Neuronal stem cell (in vitro differentiated cells): ENCODE results near the gene VENTX.

ENCODE experiments used
- DNase-seq: peaks from one replicate; pipeline ENCODE4 v3.0.0-alpha.2; 2013; ENCODE audit warnings: low spot score
- H2AFZ ChIP-seq: one replicate; pipeline ENCODE4 v1.6.1; 2013; ENCODE audit warnings: mild to moderate bottlenecking, low read length, inconsistent platforms
- H2AK5ac ChIP-seq: 2 replicates; pipeline ENCODE4 v1.6.1; 2013; ENCODE audit warnings: low read depth, mild to moderate bottlenecking, inconsistent platforms, low read length, moderate library complexity, mixed read lengths
- H2BK120ac ChIP-seq: 2 replicates; pipeline ENCODE4 v1.6.1; 2013; ENCODE audit warnings: low read depth, mild to moderate bottlenecking, inconsistent platforms, low read length, moderate library complexity, mixed read lengths
- H2BK12ac ChIP-seq: one replicate; pipeline ENCODE4 v1.6.1; 2013; ENCODE audit warnings: low read length, inconsistent platforms
- H2BK15ac ChIP-seq: 2 replicates; pipeline ENCODE4 v1.6.1; 2013; ENCODE audit warnings: mild to moderate bottlenecking, low read length, inconsistent platforms, mixed read lengths
- H2BK5ac ChIP-seq: one replicate; pipeline ENCODE4 v1.6.1; 2013; ENCODE audit warnings: inconsistent platforms, mild to moderate bottlenecking, low read length, moderate library complexity
- H3K14ac ChIP-seq: one replicate; pipeline ENCODE4 v1.6.1; 2013; ENCODE audit warnings: low read length, inconsistent platforms
- H3K18ac ChIP-seq: 2 replicates; pipeline ENCODE4 v1.6.1; 2013; ENCODE audit warnings: low read length, inconsistent platforms
- H3K23ac ChIP-seq: 2 replicates; pipeline ENCODE4 v1.6.1; 2013; ENCODE audit warnings: low read depth, mild to moderate bottlenecking, mixed read lengths, low read length, inconsistent platforms; ENCODE audit not compliant: poor library complexity
- H3K27ac ChIP-seq: replicated peaks from 3 replicates; pipeline ENCODE4 v1.5.1; 2013; ENCODE audit warnings: low read length, inconsistent platforms
- H3K27me3 ChIP-seq, 3 experiments: 2 replicates each; pipeline ENCODE4 v1.6.1; 2013; ENCODE audit warnings: low read length in 3 of 3, mild to moderate bottlenecking in 2 of 3, inconsistent platforms in 1 of 3, low read depth in 1 of 3, mixed read lengths in 1 of 3, moderate library complexity in 1 of 3; ENCODE audit not compliant: control insufficient read depth in 3 of 3, insufficient read depth in 3 of 3
- H3K36me3 ChIP-seq, 2 donors: replicated peaks in 1 of 2; 2 replicates each; pipeline ENCODE4 v1.6.1; 2013; ENCODE audit warnings: low read length in 2 of 2; ENCODE audit not compliant: control insufficient read depth in 2 of 2, insufficient read depth in 2 of 2
- H3K4ac ChIP-seq: 2 replicates; pipeline ENCODE4 v1.6.1; 2013; ENCODE audit warnings: inconsistent platforms, mild to moderate bottlenecking, low read length, moderate library complexity
- H3K4me1 ChIP-seq, 2 donors: 1 replicate in 1 of 2; 2 replicates in 1 of 2; pipeline ENCODE4 v1.6.1; 2013; ENCODE audit warnings: low read length in 2 of 2, low read depth in 1 of 2; ENCODE audit not compliant: control insufficient read depth in 2 of 2, insufficient read depth in 1 of 2
- H3K4me2 ChIP-seq: one replicate; pipeline ENCODE4 v1.6.1; 2013; ENCODE audit warnings: mild to moderate bottlenecking, low read length, inconsistent platforms; ENCODE audit not compliant: insufficient read depth, poor library complexity, severe bottlenecking
- H3K4me3 ChIP-seq, 2 donors: 2 replicates each; pipeline ENCODE4 v1.5.1; 2013; ENCODE audit warnings: low read length in 2 of 2, mild to moderate bottlenecking in 2 of 2, inconsistent platforms in 1 of 2, moderate library complexity in 1 of 2
- H3K79me1 ChIP-seq: one replicate; pipeline ENCODE4 v1.6.1; 2013; ENCODE audit warnings: low read depth, mild to moderate bottlenecking, inconsistent platforms, low read length, moderate library complexity
- H3K9ac ChIP-seq: one replicate; pipeline ENCODE4 v1.6.1; 2013; ENCODE audit warnings: mild to moderate bottlenecking, low read depth, low read length, inconsistent platforms; ENCODE audit not compliant: poor library complexity
- H3K9me3 ChIP-seq, 2 donors: replicated peaks in 1 of 2; 2 replicates each; pipeline versions ENCODE3 to v1.6.1; 2013; ENCODE audit warnings: low read length in 2 of 2, mild to moderate bottlenecking in 2 of 2, inconsistent platforms in 1 of 2, low read depth in 1 of 2, mixed read lengths in 1 of 2, moderate library complexity in 1 of 2; ENCODE audit not compliant: control insufficient read depth in 2 of 2, insufficient read depth in 1 of 2
- H4K8ac ChIP-seq: one replicate; pipeline ENCODE4 v1.6.1; 2013; ENCODE audit warnings: low read depth, mild to moderate bottlenecking, inconsistent platforms, low read length, moderate library complexity
- H4K91ac ChIP-seq: one replicate; pipeline ENCODE4 v1.6.1; 2013; ENCODE audit warnings: low read length, low read depth, mild to moderate bottlenecking, inconsistent platforms; ENCODE audit not compliant: poor library complexity
- WGBS, 2 donors: extraction: QIAGEN DNeasy Blood & Tissue Kit; methylation state at CpG; one replicate each; pipeline ENCODE4 v1.1.7; 2013; ENCODE audit warnings: missing lambda C conversion rate in 2 of 2, mixed read lengths in 1 of 2; ENCODE audit not compliant: insufficient read length in 2 of 2, insufficient replicate concordance in 1 of 2; ENCODE audit errors: extremely low coverage in 2 of 2; 5-methylcytosine and 5-hydroxymethylcytosine counted together

VENTX gene

GRCh38 chr10:133283931-133284330 lies 46.3 kb downstream of the VENTX start:
- H2AFZ ChIP-seq = no peak overlapping the region
- H3K4me1 ChIP-seq = no peaks in the 10 kb centered on the region
- no peak overlapping the region for H3K18ac ChIP-seq
- WGBS, 2 donors = no CpG with 5 or more reads among the region's 24 CpGs
- no peak overlapping the region for H2BK12ac ChIP-seq
- peak overlapping the region in 1 of 2 donors; percentile 53 for H3K4me3 ChIP-seq
- no peak overlapping the region for H3K9ac ChIP-seq
- no peak overlapping the region for H3K27ac ChIP-seq
- no peak overlapping the region for H4K91ac ChIP-seq
- H3K9me3 ChIP-seq = no peaks in the 10 kb centered on the region
- no peak overlapping the region for H2BK15ac ChIP-seq
- H3K4me2 ChIP-seq = no peak overlapping the region
- no peak overlapping the region for H3K14ac ChIP-seq
- no peak overlapping the region for H2AK5ac ChIP-seq
- no peak for DNase-seq
- H3K4ac ChIP-seq = no peak overlapping the region
- H3K36me3 ChIP-seq = peaks cover 46 to 93% of the 10 kb centered on the region in 2 donors
- no peak overlapping the region for H4K8ac ChIP-seq
- no peak overlapping the region for H2BK120ac ChIP-seq
- H3K23ac ChIP-seq = no peak overlapping the region
- H2BK5ac ChIP-seq = no peak overlapping the region
- peaks cover 10% of the 10 kb centered on the region for H3K79me1 ChIP-seq
- H3K27me3 ChIP-seq = no peaks in the 10 kb centered on the region

- peak overlapping the region; percentile 44 for H3K9ac ChIP-seq
- no peaks in the 10 kb centered on the region for H3K4me1 ChIP-seq
- no peak overlapping the region for H2BK12ac ChIP-seq
- no peaks in the 10 kb centered on the region for H3K9me3 ChIP-seq
- H4K91ac ChIP-seq = no peak overlapping the region
- no peak for DNase-seq
- peaks cover 47 to 92% of the 10 kb centered on the region in 2 donors for H3K36me3 ChIP-seq
- H3K4ac ChIP-seq = no peak overlapping the region
- peak overlapping the region; percentile 39 for H2BK5ac ChIP-seq
- H3K27ac ChIP-seq = no peak overlapping the region
- no peak overlapping the region for H3K18ac ChIP-seq
- H3K14ac ChIP-seq = no peak overlapping the region
- no peak overlapping the region for H2BK15ac ChIP-seq
- no peak overlapping the region for H2AK5ac ChIP-seq
- WGBS, 2 donors = no CpG with 5 or more reads among the region's 36 CpGs
- no peak overlapping the region for H3K4me2 ChIP-seq
- no peak overlapping the region for H2BK120ac ChIP-seq
- peaks cover 10% of the 10 kb centered on the region for H3K79me1 ChIP-seq
- H4K8ac ChIP-seq = no peak overlapping the region
- H3K4me3 ChIP-seq = no peak overlapping the region
- H3K27me3 ChIP-seq = no peaks in the 10 kb centered on the region
- H2AFZ ChIP-seq = no peak overlapping the region
- H3K23ac ChIP-seq = no peak overlapping the region
Observed at GRCh38 chr10:133285217-133285616, 47.6 kb downstream of the VENTX start.

GRCh38 chr10:133286366-133286765 lies 48.7 kb downstream of the VENTX start:
- Histone ChIP-seq H4K8ac (no peak overlapping the region), H3K4ac (no peak overlapping the region), H3K4me2 (no peak overlapping the region), H3K27ac (no peak overlapping the region), H3K9me3 (no peaks in the 10 kb centered on the region), H3K23ac (no peak overlapping the region), H3K14ac (no peak overlapping the region), H2BK15ac (no peak overlapping the region), H2AFZ (no peak overlapping the region), H4K91ac (no peak overlapping the region), H3K4me1 (no peaks in the 10 kb centered on the region), H2AK5ac (no peak overlapping the region), H3K9ac (no peak overlapping the region), H3K79me1 (peaks cover 10% of the 10 kb centered on the region), H2BK120ac (no peak overlapping the region), H3K36me3 (peaks cover 51 to 91% of the 10 kb centered on the region in 2 donors), H3K4me3 (no peak overlapping the region), H2BK5ac (no peak overlapping the region), H2BK12ac (no peak overlapping the region), H3K18ac (no peak overlapping the region), H3K27me3 (no peaks in the 10 kb centered on the region)
- DNase-seq = no peak
- WGBS, 2 donors = no CpG with 5 or more reads among the region's 18 CpGs

GRCh38 chr10:133287832-133288500 lies 50.3 kb downstream of the VENTX start:
- peaks cover 10% of the 10 kb centered on the region for H3K79me1 ChIP-seq
- H4K8ac ChIP-seq = no peak overlapping the region
- no peak overlapping the region for H2AFZ ChIP-seq
- no CpG with 5 or more reads among the region's 46 CpGs for WGBS, 2 donors
- no peak overlapping the region for H3K4ac ChIP-seq
- H3K14ac ChIP-seq = no peak overlapping the region
- H3K9ac ChIP-seq = no peak overlapping the region
- H2BK120ac ChIP-seq = no peak overlapping the region
- peaks cover 46 to 82% of the 10 kb centered on the region in 2 donors for H3K36me3 ChIP-seq
- H2AK5ac ChIP-seq = no peak overlapping the region
- H3K9me3 ChIP-seq = no peaks in the 10 kb centered on the region
- H2BK15ac ChIP-seq = no peak overlapping the region
- no peak overlapping the region for H2BK12ac ChIP-seq
- no peaks in the 10 kb centered on the region for H3K4me1 ChIP-seq
- no peak overlapping the region for H3K27ac ChIP-seq
- no peak overlapping the region for H3K23ac ChIP-seq
- no peak for DNase-seq
- H3K18ac ChIP-seq = no peak overlapping the region
- no peak overlapping the region for H3K4me3 ChIP-seq
- H4K91ac ChIP-seq = no peak overlapping the region
- no peak overlapping the region for H3K4me2 ChIP-seq
- H2BK5ac ChIP-seq = peak overlapping the region; percentile 53
- no peaks in the 10 kb centered on the region for H3K27me3 ChIP-seq
